Stimulated activated naive CD4-positive, alpha-beta T cell treated with Interleukin-2 at 50 U/mL for 16 hours (primary cell): ENCODE data around the gene RPP25L.
"Not testable (repeated sequence)": the region's sequence is repeated elsewhere in the genome, so short reads cannot be mapped to it uniquely, and the experiment has no call there.

Experiments used
- DNase-seq: peaks from one replicate; lab custom pipeline; 2025; lab: John Stamatoyannopoulos, UW

Gene RPP25L

GRCh38 chr9:34611811-34612787 lies at the start of gene RPP25L:
Gene RPP25L (minus strand): TSS chr9:34612097. CDS start chr9:34611296, 801 bp downstream.
- peak; percentile 77 for DNase-seq

- DNase-seq, result no peak
These were observed 47.8 kb upstream of the RPP25L start for GRCh38 chr9:34659592-34660253.

DNA sequence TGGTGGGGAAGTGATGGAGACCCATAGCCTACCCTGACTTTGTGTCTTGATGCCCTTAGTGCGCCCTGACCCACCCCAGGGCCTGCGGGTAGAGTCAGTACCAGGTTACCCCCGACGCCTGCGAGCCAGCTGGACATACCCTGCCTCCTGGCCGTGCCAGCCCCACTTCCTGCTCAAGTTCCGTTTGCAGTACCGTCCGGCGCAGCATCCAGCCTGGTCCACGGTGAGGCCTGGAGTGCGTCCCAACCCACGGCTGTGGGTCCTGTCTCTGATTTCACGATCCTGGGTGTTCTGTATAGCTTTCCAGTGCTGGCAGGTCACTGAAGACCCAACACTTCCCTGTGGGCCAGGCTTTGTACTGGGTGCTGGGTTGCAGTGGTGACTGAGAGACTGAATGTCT lies 46.6 kb upstream of the RPP25L start:
- DNase-seq, result no peak

GRCh38 chr9:34656992-34657391 lies 45.1 kb upstream of the RPP25L start:
- no peak for DNase-seq

GRCh38 chr9:34655394-34655793 lies 43.5 kb upstream of the RPP25L start:
- DNase-seq, result no peak

DNA sequence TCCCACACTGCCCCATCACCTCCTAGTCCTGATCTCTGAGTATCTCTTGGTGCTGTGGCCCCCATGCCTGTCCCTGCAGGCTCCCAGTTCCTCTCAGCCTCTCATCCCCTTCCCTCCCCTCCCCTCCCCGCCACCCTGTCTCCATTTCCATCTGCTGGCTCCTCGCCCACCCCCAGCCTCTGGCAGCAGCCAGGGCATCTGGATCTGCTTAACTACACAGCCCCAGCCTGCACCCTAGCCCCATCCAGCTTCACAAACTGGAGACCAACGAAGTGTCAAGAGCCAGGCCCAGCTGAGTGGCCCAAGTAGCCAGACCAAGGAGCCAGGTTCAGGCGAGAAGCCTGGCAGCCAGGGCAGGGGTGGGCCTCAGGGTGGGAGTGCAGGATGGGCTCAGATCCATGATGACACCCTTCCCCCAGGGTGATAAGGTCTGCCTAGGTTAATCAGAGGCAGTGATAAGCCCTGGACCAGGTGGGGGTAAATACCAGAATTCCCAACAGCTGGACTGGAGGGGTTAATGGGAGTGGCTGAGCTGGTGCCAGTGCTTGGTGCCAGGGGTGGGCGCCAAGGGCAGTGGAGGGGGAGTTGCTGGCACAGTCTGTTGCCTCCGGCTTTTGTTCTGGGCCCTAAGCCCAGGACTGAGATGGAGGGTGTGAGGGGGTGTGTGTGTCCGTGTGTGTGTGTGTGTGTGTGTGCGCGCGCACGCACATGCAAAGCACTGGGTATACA lies 42.6 kb upstream of the RPP25L start:
- no peak for DNase-seq

GRCh38 chr9:34653151-34654072 lies 41.5 kb upstream of the RPP25L start:
- DNase-seq, result no peak

GRCh38 chr9:34652602-34653000 lies 40.7 kb upstream of the RPP25L start:
- DNase-seq, result no peak

GRCh38 chr9:34651876-34652601 lies 40.1 kb upstream of the RPP25L start, which contains the start of gene IL11RA:
Gene IL11RA (plus strand): TSS chr9:34652185. CDS start chr9:34655218, 3,033 bp downstream.
- peak; percentile 58 for DNase-seq

GRCh38 chr9:34651321-34651720 lies 39.4 kb upstream of the RPP25L start:
- no peak for DNase-seq

DNA sequence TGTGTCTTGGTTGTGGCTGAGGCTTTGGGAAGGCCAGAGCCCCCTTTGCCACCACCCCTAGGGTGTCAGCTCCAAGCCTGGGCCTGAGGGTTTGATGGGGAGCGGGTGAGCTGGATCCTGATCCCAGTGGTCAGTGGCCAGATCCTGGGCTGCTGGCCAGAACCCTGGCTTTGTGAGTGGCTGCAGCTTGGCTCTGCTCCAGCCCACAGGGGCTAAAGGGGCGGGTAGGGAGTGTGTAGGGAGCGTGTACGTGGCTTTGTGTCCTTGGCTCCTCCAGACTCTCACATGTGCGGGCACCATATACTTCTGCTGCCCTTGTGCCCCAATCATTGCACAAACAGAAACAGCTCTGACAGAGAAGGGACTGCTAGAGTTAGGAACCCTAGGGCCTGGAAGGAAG lies 38.9 kb upstream of the RPP25L start:
- no peak for DNase-seq

- DNase-seq, result no peak
These were observed 36.8 kb upstream of the RPP25L start for GRCh38 chr9:34648673-34649072.

DNA sequence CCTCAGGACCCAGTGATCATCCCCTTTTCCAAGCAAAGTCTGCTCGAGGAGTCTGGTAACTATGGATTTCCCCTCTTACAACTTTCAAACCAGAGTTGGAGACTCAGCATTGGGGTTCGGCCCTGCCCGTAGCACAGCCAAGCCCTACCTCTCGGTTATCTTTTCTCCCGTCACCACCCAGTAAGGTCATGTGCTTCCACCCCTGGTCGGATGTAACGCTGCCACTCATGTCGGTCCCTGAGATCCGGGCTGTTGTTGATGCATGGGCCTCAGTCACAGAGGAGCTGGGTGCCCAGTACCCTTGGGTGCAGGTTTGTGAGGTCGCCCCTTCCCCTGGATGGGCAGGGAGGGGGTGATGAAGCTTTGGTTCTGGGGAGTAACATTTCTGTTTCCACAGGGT lies 35.8 kb upstream of the RPP25L start:
- DNase-seq, result peak; percentile 11

- DNase-seq, result no peak
These were observed 35.1 kb upstream of the RPP25L start for GRCh38 chr9:34647084-34647403.

- peak; percentile 95 for DNase-seq
These were observed 34.5 kb upstream of the RPP25L start, which contains the start of gene GALT for GRCh38 chr9:34646211-34647083. Gene GALT (plus strand): TSS chr9:34646675. CDS start chr9:34646705, 30 bp downstream.

DNA sequence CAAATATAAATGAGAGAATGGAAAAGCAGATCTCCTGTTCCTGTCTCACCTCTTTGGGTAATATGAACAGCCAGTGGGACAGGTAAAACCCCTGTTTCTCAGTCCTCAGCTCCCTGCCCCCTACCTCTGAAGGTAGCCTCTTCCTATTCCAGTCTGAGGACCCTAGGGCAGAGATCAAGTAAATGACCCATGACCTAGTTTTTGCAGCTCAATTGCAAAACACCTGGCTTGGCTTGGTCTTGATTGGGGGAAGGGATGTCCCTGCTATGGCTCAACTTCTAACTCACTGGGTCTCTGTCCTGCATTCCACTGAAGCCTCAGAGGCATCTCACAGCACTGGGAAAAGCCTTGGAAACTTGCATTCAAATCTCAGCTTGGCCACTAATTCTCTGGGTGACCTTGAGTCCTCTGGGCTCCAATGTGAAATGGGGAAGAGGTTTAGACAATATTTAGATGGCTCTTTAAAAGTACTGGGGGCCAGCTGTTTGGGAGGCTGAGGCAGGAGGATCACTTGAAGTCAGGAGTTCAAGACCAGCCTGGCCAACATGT lies 32.9 kb upstream of the RPP25L start:
- DNase-seq, result no peak

GRCh38 chr9:34642679-34643078 lies 30.8 kb upstream of the RPP25L start:
- no peak for DNase-seq

- not testable (repeated sequence) for DNase-seq
These were observed 27.4 kb upstream of the RPP25L start for GRCh38 chr9:34639322-34639721.

DNA sequence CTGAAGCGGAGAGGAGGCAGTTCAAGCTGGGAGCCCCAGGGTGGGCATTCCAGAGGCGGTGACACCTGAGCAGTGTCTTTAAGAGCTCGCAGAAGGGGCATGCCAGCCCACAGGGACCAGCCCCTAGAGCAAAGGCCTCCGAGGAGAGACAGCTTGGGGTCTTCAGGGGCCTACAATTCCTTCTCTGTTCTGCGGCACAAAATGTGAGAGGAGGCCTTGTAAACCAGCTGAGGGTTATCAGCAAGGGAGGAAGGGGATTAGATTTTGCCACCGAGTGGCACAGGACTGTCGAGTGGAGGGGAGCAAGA lies 26.2 kb upstream of the RPP25L start:
- DNase-seq, result no peak
